GM23338 (cell line): ENCODE measurements around the gene CLDN19. TPM values are rescaled to one million over a fixed set of nuclear protein-coding genes. Genes with fewer than 3 reads are reported as not detected.

Experiments used
- ATAC-seq: fragments of 200-7000 bp; cut with Tn5 transposase; 3 replicates; pipeline ENCODE4 v1.9.1; 2020
- DNase-seq: peaks from one replicate; pipeline ENCODE4 v3.0.0-alpha.2; 2015; ENCODE audit warnings: low spot score
- H2AFZ ChIP-seq: fragments of 200-600 bp; sonication (generic); 2 replicates; pipeline ENCODE4 v1.8.0; 2016; ENCODE audit warnings: antibody characterized with exemption, mild to moderate bottlenecking, moderate library complexity
- H3F3A ChIP-seq: fragments of 200-600 bp; sonication (generic); replicated peaks from 2 replicates; pipeline ENCODE4 v1.8.0; 2017; ENCODE audit warnings: antibody characterized with exemption, mixed run types, low read depth
- H3K27ac ChIP-seq: fragments of 200-600 bp; sonication (generic); 2 replicates; pipeline ENCODE4 v1.6.1; 2016; ENCODE audit warnings: low read depth
- H3K27me3 ChIP-seq: fragments of 200-600 bp; sonication (generic); 2 replicates; pipeline ENCODE4 v1.8.0; 2016; ENCODE audit warnings: mild to moderate bottlenecking, mixed run types, moderate library complexity; ENCODE audit not compliant: insufficient read depth
- H3K36me3 ChIP-seq: fragments of 200-600 bp; sonication (generic); 2 replicates; pipeline ENCODE4 v1.8.0; 2016; ENCODE audit warnings: mild to moderate bottlenecking; ENCODE audit not compliant: insufficient read depth
- H3K4me1 ChIP-seq: fragments of 200-600 bp; sonication (generic); 2 replicates; pipeline ENCODE4 v1.8.0; 2016; ENCODE audit warnings: mild to moderate bottlenecking, moderate library complexity; ENCODE audit not compliant: insufficient read depth
- H3K4me2 ChIP-seq: fragments of 200-600 bp; sonication (generic); 2 replicates; pipeline ENCODE4 v1.7.1; 2017; ENCODE audit warnings: mixed run types
- H3K4me3 ChIP-seq: fragments of 200-600 bp; sonication (generic); 2 replicates; pipeline ENCODE4 v1.6.1; 2016; ENCODE audit warnings: mixed run types
- H3K79me2 ChIP-seq: fragments of 200-600 bp; sonication (generic); replicated peaks from 2 replicates; pipeline ENCODE4 v1.8.0; 2017; ENCODE audit warnings: mild to moderate bottlenecking; ENCODE audit not compliant: insufficient read depth
- H3K9me2 ChIP-seq: fragments of 200-600 bp; sonication (generic); 2 replicates; pipeline ENCODE4 v1.8.0; 2017; ENCODE audit not compliant: insufficient read depth
- H4K20me1 ChIP-seq: fragments of 200-600 bp; sonication (generic); replicated peaks from 2 replicates; pipeline ENCODE4 v1.8.0; 2017; ENCODE audit warnings: mild to moderate bottlenecking; ENCODE audit not compliant: insufficient read depth
- H3K27ac Mint-ChIP-seq: 2 replicates; pipeline ENCODE4 v1.8.0; 2020; ENCODE audit warnings: inconsistent platforms, mild to moderate bottlenecking, moderate library complexity, mixed read lengths
- H3K27me3 Mint-ChIP-seq: 3 replicates; pipeline ENCODE4 v1.8.0; 2022; ENCODE audit warnings: low read depth, mild to moderate bottlenecking, moderate library complexity, mixed read lengths, inconsistent platforms; ENCODE audit not compliant: insufficient read depth, poor library complexity
- H3K36me3 Mint-ChIP-seq: 3 replicates; pipeline ENCODE4 v1.8.0; 2021; ENCODE audit warnings: low read depth, mild to moderate bottlenecking, inconsistent platforms, moderate library complexity, mixed read lengths
- H3K4me1 Mint-ChIP-seq: 3 replicates; pipeline ENCODE4 v1.8.0; 2020; ENCODE audit warnings: mild to moderate bottlenecking, inconsistent platforms, mixed read lengths
- H3K4me3 Mint-ChIP-seq: 3 replicates; pipeline ENCODE4 v1.8.0; 2021; ENCODE audit warnings: moderate library complexity, mild to moderate bottlenecking, inconsistent platforms, mixed read lengths
- H3K9me3 Mint-ChIP-seq: 3 replicates; pipeline ENCODE4 v1.8.0; 2020; ENCODE audit warnings: moderate library complexity, mild to moderate bottlenecking, inconsistent platforms, mixed read lengths
- CREB1 ChIP-seq: fragments of 250-450 bp; sonication (Bioruptor Pico); IDR thresholded peaks from 2 replicates; pipeline ENCODE4 v1.5.0; 2020; ENCODE audit warnings: low read depth, mild to moderate bottlenecking, moderate library complexity
- JUNB ChIP-seq: IDR thresholded peaks from one replicate; pipeline ENCODE4 v1.6.1; 2016; ENCODE audit warnings: antibody characterized with exemption; ENCODE audit not compliant: unreplicated experiment
- NANOG ChIP-seq: IDR thresholded peaks from 2 replicates; pipeline ENCODE4 v1.6.1; 2016; ENCODE audit warnings: antibody characterized with exemption, borderline replicate concordance
- ZNF331 ChIP-seq: fragments of 250-450 bp; sonication (Bioruptor Pico); IDR thresholded peaks from 2 replicates; pipeline ENCODE4 v1.5.0; 2020; ENCODE audit warnings: low read depth, mild to moderate bottlenecking, moderate library complexity
- polyA plus RNA-seq: library from polyadenylated mRNA; unstranded; fragments of >200 nt; fragmentation: Nextera tagmentation; extraction: Ambion mirVana; gene quantifications from 2 replicates; pipeline ENCODE4 v1.2.1, GENCODE V29; 2016
- total RNA-seq: library from RNA; depleted of rRNA; stranded (reverse); fragments of >200 nt; shearing (Covaris generic); gene quantifications from 2 replicates; pipeline ENCODE4 v1.2.3, GENCODE V29; 2014
- TF ChIP-seq, protein P1 (sequence below): IDR thresholded peaks from one replicate; pipeline ENCODE4 v1.6.1; 2018; ENCODE audit warnings: antibody characterized with exemption; ENCODE audit not compliant: unreplicated experiment
- TF ChIP-seq, protein P2 (sequence below): fragments of 250-450 bp; sonication (Bioruptor Pico); IDR thresholded peaks from 2 replicates; pipeline ENCODE4 v1.5.0; 2020; ENCODE audit warnings: mild to moderate bottlenecking, moderate library complexity

The CLDN19 gene
- total and polyA plus RNA-seq, 2 experiments from 2014 or later, result 2.6 to 12.8 TPM

DNA sequence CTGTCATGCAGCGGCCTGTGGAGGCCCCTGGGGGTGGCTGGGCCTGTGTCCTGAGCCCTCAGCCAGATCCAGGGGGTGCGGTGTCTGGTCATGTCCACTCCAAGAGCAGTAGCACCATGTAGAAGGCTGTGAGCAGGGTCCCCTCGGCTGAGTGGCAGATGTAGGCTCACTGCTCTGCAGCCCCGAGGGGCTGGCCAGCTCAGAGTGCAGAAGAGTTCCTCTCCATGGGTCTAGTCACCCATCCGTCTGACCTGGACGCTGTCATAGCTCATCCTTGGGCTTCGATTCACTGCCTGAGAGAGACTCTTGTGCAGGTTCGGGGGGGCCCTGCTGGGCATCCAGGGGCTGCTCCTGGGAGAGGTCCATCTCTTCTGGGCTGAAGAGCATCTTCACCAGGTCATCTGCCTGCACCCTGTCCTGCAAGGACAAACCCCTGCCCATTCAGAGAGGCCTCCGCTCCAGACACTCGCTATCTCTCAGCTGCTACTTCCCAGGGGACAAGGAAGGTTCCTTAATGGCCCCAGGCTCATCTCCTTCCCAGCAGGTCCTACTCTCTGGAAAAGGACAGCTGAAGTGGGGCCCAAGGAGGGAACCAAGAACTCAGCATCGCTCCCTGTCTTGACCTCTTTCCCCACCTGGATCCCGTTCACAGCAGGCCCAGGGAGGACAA, 6.5 kb upstream of the CLDN19 start:
- Histone ChIP-seq H3K4me1 (peaks cover 7% of the 10 kb centered on the region), H3F3A (0 out of 2 replicates have a peak, but pooled peaks cover 3% of the 10 kb centered on the region), H3K36me3 (peaks cover 9% of the 10 kb centered on the region), H3K27ac (no peak overlapping the region), H3K9me2 (no peaks in the 10 kb centered on the region), H3K79me2 (no peaks in the 10 kb centered on the region), H3K4me2 (no peak overlapping the region), H3K27me3 (no peaks in the 10 kb centered on the region), H2AFZ (no peak overlapping the region), H3K4me3 (no peak overlapping the region), H4K20me1 (no peaks in the 10 kb centered on the region)
- H3K9me3 Mint-ChIP-seq, result peaks cover 8% of the 10 kb centered on the region
- no peak overlapping the region for H3K27ac Mint-ChIP-seq
- DNase-seq (no peak), ATAC-seq (no peak)
- H3K4me1 Mint-ChIP-seq, result peaks cover 19% of the 10 kb centered on the region
- H3K27me3 Mint-ChIP-seq, result peaks cover 24% of the 10 kb centered on the region
- no peak overlapping the region for H3K4me3 Mint-ChIP-seq
- TF ChIP-seq CREB1 (CRISPR knock-in tag) (no peak), JUNB (no peak), NANOG (no peak), ZNF331 (no peak)
- TF ChIP-seq, protein P1, sequence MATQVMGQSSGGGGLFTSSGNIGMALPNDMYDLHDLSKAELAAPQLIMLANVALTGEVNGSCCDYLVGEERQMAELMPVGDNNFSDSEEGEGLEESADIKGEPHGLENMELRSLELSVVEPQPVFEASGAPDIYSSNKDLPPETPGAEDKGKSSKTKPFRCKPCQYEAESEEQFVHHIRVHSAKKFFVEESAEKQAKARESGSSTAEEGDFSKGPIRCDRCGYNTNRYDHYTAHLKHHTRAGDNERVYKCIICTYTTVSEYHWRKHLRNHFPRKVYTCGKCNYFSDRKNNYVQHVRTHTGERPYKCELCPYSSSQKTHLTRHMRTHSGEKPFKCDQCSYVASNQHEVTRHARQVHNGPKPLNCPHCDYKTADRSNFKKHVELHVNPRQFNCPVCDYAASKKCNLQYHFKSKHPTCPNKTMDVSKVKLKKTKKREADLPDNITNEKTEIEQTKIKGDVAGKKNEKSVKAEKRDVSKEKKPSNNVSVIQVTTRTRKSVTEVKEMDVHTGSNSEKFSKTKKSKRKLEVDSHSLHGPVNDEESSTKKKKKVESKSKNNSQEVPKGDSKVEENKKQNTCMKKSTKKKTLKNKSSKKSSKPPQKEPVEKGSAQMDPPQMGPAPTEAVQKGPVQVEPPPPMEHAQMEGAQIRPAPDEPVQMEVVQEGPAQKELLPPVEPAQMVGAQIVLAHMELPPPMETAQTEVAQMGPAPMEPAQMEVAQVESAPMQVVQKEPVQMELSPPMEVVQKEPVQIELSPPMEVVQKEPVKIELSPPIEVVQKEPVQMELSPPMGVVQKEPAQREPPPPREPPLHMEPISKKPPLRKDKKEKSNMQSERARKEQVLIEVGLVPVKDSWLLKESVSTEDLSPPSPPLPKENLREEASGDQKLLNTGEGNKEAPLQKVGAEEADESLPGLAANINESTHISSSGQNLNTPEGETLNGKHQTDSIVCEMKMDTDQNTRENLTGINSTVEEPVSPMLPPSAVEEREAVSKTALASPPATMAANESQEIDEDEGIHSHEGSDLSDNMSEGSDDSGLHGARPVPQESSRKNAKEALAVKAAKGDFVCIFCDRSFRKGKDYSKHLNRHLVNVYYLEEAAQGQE, result no peak
- TF ChIP-seq, protein P2, sequence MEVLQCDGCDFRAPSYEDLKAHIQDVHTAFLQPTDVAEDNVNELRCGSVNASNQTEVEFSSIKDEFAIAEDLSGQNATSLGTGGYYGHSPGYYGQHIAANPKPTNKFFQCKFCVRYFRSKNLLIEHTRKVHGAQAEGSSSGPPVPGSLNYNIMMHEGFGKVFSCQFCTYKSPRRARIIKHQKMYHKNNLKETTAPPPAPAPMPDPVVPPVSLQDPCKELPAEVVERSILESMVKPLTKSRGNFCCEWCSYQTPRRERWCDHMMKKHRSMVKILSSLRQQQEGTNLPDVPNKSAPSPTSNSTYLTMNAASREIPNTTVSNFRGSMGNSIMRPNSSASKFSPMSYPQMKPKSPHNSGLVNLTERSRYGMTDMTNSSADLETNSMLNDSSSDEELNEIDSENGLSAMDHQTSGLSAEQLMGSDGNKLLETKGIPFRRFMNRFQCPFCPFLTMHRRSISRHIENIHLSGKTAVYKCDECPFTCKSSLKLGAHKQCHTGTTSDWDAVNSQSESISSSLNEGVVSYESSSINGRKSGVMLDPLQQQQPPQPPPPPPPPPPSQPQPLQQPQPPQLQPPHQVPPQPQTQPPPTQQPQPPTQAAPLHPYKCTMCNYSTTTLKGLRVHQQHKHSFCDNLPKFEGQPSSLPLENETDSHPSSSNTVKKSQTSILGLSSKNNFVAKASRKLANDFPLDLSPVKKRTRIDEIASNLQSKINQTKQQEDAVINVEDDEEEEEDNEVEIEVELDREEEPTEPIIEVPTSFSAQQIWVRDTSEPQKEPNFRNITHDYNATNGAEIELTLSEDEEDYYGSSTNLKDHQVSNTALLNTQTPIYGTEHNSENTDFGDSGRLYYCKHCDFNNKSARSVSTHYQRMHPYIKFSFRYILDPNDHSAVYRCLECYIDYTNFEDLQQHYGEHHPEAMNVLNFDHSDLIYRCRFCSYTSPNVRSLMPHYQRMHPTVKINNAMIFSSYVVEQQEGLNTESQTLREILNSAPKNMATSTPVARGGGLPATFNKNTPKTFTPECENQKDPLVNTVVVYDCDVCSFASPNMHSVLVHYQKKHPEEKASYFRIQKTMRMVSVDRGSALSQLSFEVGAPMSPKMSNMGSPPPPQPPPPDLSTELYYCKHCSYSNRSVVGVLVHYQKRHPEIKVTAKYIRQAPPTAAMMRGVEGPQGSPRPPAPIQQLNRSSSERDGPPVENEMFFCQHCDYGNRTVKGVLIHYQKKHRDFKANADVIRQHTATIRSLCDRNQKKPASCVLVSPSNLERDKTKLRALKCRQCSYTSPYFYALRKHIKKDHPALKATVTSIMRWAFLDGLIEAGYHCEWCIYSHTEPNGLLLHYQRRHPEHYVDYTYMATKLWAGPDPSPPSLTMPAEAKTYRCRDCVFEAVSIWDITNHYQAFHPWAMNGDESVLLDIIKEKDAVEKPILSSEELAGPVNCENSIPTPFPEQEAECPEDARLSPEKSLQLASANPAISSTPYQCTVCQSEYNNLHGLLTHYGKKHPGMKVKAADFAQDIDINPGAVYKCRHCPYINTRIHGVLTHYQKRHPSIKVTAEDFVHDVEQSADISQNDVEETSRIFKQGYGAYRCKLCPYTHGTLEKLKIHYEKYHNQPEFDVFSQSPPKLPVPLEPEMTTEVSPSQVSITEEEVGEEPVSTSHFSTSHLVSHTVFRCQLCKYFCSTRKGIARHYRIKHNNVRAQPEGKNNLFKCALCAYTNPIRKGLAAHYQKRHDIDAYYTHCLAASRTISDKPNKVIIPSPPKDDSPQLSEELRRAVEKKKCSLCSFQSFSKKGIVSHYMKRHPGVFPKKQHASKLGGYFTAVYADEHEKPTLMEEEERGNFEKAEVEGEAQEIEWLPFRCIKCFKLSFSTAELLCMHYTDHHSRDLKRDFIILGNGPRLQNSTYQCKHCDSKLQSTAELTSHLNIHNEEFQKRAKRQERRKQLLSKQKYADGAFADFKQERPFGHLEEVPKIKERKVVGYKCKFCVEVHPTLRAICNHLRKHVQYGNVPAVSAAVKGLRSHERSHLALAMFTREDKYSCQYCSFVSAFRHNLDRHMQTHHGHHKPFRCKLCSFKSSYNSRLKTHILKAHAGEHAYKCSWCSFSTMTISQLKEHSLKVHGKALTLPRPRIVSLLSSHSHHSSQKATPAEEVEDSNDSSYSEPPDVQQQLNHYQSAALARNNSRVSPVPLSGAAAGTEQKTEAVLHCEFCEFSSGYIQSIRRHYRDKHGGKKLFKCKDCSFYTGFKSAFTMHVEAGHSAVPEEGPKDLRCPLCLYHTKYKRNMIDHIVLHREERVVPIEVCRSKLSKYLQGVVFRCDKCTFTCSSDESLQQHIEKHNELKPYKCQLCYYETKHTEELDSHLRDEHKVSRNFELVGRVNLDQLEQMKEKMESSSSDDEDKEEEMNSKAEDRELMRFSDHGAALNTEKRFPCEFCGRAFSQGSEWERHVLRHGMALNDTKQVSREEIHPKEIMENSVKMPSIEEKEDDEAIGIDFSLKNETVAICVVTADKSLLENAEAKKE (CRISPR knock-in tag), result no peak
- peaks cover 36% of the 10 kb centered on the region for H3K36me3 Mint-ChIP-seq
